IPS DF 6.9 (cell line): ENCODE measurements around the gene NUDT14.

ENCODE experiments used
- DNase-seq: peaks from one replicate; pipeline ENCODE4 v3.0.0-alpha.2; 2013; ENCODE audit warnings: low read depth, low spot score
- H3K27ac ChIP-seq: one replicate; pipeline ENCODE4 v1.5.1; 2013; ENCODE audit warnings: low read length, control low read depth
- H3K27me3 ChIP-seq: 2 replicates; pipeline ENCODE4 v1.6.1; 2013; ENCODE audit warnings: mild to moderate bottlenecking, low read length; ENCODE audit not compliant: control insufficient read depth, insufficient read depth
- H3K36me3 ChIP-seq: 2 replicates; pipeline ENCODE4 v1.6.1; 2013; ENCODE audit warnings: low read length; ENCODE audit not compliant: control insufficient read depth, insufficient read depth
- H3K4me1 ChIP-seq: 2 replicates; pipeline ENCODE4 v1.6.1; 2013; ENCODE audit warnings: low read length; ENCODE audit not compliant: control insufficient read depth, insufficient read depth
- H3K4me3 ChIP-seq: 2 replicates; pipeline ENCODE4 v1.5.1; 2013; ENCODE audit warnings: mild to moderate bottlenecking, low read length
- H3K9me3 ChIP-seq: 2 replicates; pipeline ENCODE4 v1.6.1; 2013; ENCODE audit warnings: low read length, inconsistent platforms; ENCODE audit not compliant: control insufficient read depth, insufficient read depth
- WGBS: extraction: QIAGEN DNeasy Blood & Tissue Kit; methylation state at CpG from one replicate; pipeline ENCODE4 v1.1.7; 2013; ENCODE audit warnings: mixed read lengths, missing lambda C conversion rate; ENCODE audit not compliant: insufficient read length, insufficient coverage; 5-methylcytosine and 5-hydroxymethylcytosine counted together

NUDT14 gene

DNA sequence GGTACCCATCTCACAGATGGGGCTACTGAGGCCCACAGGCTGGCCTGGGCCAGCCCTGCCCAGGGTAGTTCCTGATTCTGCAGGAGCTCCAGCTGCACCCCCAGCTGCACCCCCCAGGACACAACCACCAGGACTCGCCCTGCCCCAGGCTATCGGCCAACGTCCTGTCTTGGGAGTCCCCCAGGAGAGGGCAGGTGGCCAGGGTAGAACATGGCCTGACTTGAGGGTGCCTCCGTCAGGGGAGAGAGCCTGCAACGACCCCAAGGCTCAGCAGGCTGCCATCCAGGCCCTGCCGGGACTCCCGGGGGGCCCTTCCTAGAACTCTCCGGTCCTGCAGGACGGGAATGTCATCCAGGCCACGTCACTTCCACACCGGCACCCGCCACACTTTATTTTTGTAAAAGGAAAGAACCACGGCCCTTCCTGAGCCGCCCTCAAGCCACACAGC lies 28.3 kb downstream of the NUDT14 start:
- Histone ChIP-seq H3K36me3 (no peaks in the 10 kb centered on the region; the same call in 1 of the 2 replicates), H3K27ac (no peak overlapping the region), H3K4me3 (no peak overlapping the region), H3K27me3 (no peaks in the 10 kb centered on the region), H3K4me1 (peaks cover 1% of the 10 kb centered on the region; the same call in 1 of the 2 replicates), H3K9me3 (no peaks in the 10 kb centered on the region)
- no peak for DNase-seq
- WGBS = no CpG with 5 or more reads among the region's 14 CpGs

DNA sequence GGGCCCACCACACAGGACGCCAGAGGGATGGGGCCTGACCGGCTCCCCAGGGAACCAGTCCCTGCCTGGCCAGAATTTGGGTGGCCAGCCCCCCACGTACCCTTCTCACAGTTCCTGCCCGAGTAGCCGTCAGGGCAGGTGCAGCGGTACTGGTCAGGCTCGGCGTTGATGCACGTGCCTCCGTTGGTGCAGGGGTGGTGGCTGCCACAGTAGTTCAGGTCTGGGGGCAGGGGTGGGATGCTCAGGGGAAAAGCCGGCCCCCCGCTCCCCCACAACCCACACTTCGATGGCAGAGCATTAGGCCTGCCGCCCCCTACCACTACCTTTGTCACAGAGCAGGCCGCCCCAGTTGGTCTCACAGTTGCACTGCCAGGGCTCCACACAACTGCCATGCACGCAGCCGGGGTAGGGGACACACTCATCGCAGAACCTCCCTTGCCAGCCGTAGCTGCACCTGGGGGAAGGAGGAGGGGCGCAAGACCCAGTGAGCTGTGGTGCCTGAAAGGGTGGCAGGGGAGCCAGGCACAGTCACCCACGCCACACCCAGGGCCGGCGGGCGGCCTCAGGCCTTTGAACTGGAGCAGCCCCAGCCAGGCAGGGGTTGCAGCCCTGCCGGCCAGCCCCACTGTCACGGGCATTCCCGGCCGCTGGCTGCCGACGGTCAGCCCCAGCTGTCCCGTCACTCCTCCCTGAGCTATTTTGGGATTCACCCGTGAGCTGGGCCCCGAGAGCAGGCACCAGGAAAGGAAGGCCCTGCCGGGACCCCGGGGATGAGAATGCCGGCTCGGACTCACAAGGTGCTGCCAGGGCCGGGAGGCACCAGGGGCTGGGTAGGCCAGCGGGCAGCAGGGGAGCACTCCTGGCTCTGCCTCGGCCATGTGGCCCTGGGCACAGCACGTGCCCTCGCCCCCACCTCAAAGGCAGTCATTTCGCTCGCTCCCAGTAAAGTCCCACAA lies 29.0 kb downstream of the NUDT14 start:
- Histone ChIP-seq H3K9me3 (no peaks in the 10 kb centered on the region), H3K36me3 (no peaks in the 10 kb centered on the region; the same call in 1 of the 2 replicates)

DNA sequence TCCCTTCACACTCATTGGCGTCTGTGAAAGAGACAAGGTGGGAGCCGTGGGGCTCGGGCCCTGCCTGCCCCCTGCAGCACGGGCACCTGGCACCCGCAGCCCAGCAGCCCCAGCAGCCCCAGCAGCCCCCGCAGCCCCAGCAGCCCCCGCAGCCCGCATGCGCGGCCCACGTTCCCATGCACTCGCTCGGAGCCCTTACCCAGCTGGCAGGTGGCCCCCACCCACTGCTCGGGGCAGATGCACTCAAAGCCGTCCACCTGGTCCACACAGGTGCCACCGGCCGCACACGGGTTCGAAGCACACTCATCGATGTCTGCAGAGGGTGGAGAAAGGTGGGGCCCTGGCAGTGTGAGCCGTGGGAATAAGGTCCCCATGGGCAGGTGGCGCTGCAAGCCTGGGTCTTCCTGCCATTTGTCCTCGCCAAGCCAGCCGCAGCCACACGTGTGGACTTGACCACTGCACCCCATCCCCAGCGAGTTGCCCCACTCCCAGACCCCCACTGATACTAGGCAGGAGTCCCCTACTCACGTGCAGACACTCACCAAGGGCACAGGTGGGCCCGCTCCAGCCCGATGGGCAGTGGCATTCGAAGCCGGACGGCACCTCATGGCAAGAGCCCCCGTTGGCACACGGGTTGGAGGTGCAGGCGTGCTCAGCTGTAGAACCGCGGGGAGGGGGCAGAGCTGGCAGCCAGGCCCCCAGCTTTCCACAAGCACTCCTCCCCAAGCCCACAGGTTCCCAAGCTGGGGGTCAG lies 29.9 kb downstream of the NUDT14 start:
- no CpG with 5 or more reads among the region's 37 CpGs for WGBS
- no peak for DNase-seq
- no peaks in the 10 kb centered on the region; the same call in 1 of the 2 replicates for H3K36me3 ChIP-seq
- H3K27me3 ChIP-seq = no peaks in the 10 kb centered on the region
- H3K4me3 ChIP-seq = no peak overlapping the region
- no peaks in the 10 kb centered on the region for H3K9me3 ChIP-seq
- H3K4me1 ChIP-seq = peaks cover 1% of the 10 kb centered on the region; the same call in 1 of the 2 replicates
- no peak overlapping the region for H3K27ac ChIP-seq

More for the DNA sequence above, 29.0 kb downstream of the NUDT14 start:
- H3K4me3 ChIP-seq = no peak overlapping the region
- no peak for DNase-seq
- H3K4me1 ChIP-seq = peaks cover 1% of the 10 kb centered on the region; the same call in 1 of the 2 replicates
- no CpG with 5 or more reads among the region's 44 CpGs for WGBS
- H3K27ac ChIP-seq = no peak overlapping the region
- no peaks in the 10 kb centered on the region for H3K27me3 ChIP-seq

DNA sequence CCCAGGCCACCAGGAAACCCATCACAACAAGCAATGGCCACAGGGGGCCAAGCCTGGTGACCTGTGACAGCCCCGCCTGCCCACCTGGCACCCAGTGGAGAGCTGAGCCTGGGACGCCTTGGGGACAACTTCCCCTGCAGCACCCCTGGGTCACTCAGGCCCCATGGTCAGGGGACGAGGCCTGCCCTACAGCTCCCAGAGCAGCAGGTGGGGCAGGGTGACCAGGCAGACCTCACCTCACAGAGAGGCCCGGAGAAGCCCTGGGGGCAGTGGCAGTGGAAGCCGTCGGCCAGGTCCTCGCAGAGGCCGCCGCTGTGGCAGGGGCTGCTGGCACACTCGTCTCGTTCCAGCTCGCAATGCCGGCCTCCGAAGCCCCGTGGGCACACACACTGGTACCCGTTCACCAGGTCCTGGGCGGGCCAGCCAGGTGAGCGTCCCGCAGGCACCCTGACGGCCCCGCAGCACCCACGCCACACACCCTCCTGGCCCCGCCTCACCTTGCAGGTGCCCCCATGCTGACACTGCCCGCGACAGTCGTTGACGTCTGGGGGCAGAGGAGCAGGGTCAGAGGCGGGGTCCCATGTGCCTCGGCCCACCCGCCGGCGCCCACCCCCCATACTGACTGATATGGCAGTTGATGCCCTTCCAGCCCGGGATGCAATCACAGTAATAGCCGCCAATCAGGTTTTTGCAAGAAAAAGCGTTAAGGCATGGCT lies 30.6 kb downstream of the NUDT14 start:
- H3K4me1 ChIP-seq = peaks cover 1% of the 10 kb centered on the region; the same call in 1 of the 2 replicates
- DNase-seq = no peak
- no peaks in the 10 kb centered on the region for H3K9me3 ChIP-seq
- no CpG with 5 or more reads among the region's 35 CpGs for WGBS
- no peaks in the 10 kb centered on the region for H3K27me3 ChIP-seq
- H3K27ac ChIP-seq = no peak overlapping the region
- H3K36me3 ChIP-seq = no peaks in the 10 kb centered on the region; the same call in 1 of the 2 replicates
- no peak overlapping the region for H3K4me3 ChIP-seq

DNA sequence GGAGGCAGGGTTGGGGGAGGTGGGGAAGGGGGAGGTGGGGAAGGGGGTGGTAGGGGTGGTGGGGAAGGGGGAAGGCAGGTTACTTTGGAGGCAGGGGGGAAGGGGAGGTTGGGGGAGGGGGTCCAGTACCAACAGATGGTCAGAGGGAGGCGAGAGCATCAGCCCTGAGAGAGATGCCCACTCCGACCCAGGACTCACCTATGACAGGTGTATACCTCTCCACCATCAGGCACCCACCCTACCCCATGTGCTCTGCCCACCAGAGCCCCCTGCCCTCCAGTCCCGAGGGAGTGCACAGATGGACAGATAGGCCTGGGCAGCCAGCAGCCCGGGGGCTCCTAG lies 31.1 kb downstream of the NUDT14 start:
- DNase-seq = no peak
- Histone ChIP-seq H3K36me3 (no peaks in the 10 kb centered on the region; the same call in 1 of the 2 replicates), H3K27ac (no peak overlapping the region), H3K27me3 (no peaks in the 10 kb centered on the region), H3K4me1 (peaks cover 1% of the 10 kb centered on the region; the same call in 1 of the 2 replicates), H3K9me3 (no peaks in the 10 kb centered on the region), H3K4me3 (no peak overlapping the region)
- no CpG with 5 or more reads among the region's 4 CpGs for WGBS

DNA sequence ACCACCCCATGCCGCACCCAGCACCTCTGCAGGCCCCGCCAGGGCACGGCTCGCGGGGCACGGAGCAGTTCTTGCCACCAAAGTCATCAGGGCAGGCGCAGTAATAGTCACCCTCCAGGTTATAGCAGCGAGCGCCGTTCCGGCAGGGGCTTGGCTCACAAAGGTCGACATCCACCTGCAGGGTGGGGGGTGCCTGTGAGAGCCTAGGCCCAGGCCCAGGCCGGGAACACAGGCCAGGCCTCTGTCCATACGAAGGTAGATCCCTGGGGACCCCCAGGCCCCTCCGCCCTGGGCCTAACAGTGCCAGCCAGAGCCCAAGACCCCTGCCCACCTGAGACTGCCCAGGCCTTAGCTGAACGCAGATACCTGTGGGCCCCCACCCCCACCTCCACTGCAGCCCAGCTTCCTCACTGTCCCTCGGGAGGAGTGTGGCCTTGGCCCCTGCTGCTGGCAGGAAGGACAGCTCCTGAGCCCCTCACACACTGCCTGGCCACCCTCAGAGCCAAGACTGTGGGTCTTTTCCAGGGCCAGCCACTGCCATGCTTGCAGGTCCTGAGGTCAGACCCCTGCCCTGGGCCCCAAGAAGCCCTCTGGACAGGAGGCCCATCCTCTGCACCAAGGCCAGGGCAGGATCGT lies 31.8 kb downstream of the NUDT14 start:
- Histone ChIP-seq H3K4me1 (peaks cover 1% of the 10 kb centered on the region; the same call in 1 of the 2 replicates), H3K4me3 (no peak overlapping the region)
- WGBS = no CpG with 5 or more reads among the region's 18 CpGs

DNA sequence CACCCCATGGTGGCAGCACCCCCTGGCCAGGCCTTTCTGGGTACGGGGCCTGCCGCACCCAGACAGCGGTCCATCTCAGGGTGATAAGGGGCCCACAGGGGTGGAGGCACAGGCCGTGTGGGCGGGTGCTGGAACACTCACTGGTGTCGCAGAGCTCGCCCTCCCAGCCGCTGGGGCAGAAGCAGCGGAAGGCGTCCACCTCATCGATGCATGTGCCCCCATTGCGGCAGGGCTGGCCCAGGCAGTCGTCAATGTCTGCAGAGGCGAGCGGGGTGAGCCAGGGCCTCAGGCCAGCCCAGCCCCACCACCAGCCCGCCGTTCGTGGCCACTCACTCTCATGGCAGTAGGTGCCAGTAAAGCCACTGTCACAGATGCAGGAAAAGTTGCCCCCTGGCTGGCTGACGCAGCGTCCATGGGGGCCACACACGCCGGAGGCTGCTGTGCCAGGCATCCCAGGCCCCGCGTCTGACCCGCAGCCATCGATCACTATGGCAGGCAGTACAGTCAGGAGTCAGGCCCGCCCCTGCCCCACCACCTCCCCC lies 32.4 kb downstream of the NUDT14 start:
- Histone ChIP-seq H3K36me3 (no peaks in the 10 kb centered on the region; the same call in 1 of the 2 replicates), H3K9me3 (no peaks in the 10 kb centered on the region), H3K4me1 (peaks cover 1% of the 10 kb centered on the region; the same call in 1 of the 2 replicates), H3K27ac (no peak overlapping the region), H3K4me3 (no peak overlapping the region), H3K27me3 (no peaks in the 10 kb centered on the region)
- no CpG with 5 or more reads among the region's 27 CpGs for WGBS
- no peak for DNase-seq

More for the DNA sequence above, 31.8 kb downstream of the NUDT14 start:
- Histone ChIP-seq H3K27me3 (no peaks in the 10 kb centered on the region), H3K36me3 (no peaks in the 10 kb centered on the region; the same call in 1 of the 2 replicates), H3K27ac (no peak overlapping the region), H3K9me3 (no peaks in the 10 kb centered on the region)
- DNase-seq = no peak

DNA sequence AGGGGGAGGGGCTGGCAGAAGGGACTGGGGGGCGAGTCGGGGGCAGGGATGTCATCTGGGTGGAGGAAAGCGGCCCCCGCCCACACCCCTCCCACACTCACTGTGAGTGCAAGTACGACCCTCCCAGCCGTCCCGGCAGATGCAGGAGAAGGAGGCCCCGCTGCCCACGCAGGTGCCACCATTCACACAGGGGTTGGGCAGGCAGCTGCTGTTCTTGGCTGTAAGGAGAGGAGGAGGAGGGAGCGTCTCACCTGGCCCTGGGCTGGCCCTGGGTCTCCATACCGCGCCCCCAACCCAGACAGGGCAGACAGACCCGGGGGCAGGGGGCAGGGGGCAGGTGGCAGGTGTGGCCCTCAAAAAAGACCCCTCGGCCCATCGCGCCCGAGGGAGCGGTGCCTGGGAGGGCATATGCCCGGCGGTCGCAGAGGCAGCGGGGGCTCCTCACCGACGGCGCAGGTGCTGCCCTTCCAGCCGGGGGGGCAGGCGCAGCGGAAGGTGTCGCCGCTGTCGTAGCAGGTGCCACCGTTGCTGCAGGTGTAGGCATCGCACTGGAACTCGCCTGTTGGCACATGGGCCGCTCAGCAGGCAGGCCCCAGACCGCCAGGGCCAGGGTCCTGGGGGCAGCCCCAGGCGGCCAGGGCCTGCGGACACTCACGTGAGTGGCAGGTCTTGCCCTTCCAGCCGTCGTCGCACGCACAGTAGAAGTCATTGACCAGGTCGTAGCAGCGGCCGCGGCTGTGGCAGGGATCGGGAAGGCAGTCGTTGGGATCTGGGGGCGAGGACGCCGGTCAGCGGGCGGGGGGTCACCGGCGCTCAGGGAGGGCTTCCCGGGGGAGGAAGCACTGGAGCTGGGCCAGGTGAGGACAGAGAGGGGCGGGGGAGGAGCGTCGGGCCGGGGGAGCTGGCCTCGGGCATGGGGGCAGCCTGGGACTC lies 33.2 kb downstream of the NUDT14 start:
- Histone ChIP-seq H3K27ac (no peak overlapping the region), H3K4me3 (no peak overlapping the region), H3K9me3 (no peaks in the 10 kb centered on the region), H3K4me1 (peaks cover 1% of the 10 kb centered on the region; the same call in 1 of the 2 replicates), H3K27me3 (no peaks in the 10 kb centered on the region), H3K36me3 (no peaks in the 10 kb centered on the region; the same call in 1 of the 2 replicates)
- no peak for DNase-seq
- no CpG with 5 or more reads among the region's 62 CpGs for WGBS
